Sigmoid colon (tissue), 7 donors: ENCODE measurements around the gene ZNF547. TPM values are rescaled to one million over a fixed set of nuclear protein-coding genes. Genes with fewer than 3 reads are reported as not detected.

Experiments used
- DNase-seq: peaks from one replicate; pipeline ENCODE4 v3.0.0-alpha.2; 2019
- H3K27ac ChIP-seq, 4 donors: fragments of 200-600 bp; sonication (generic); one replicate each; pipeline ENCODE4 v1.5.1; 2016 to 2019; ENCODE audit warnings: mild to moderate bottlenecking in 1 of 4
- H3K27me3 ChIP-seq, 3 donors: fragments of 200-600 bp; sonication (generic); one replicate each; pipeline ENCODE4 v1.5.1; 2019; ENCODE audit warnings: mild to moderate bottlenecking in 1 of 3
- H3K36me3 ChIP-seq, 4 donors: fragments of 200-600 bp; sonication (generic); one replicate each; pipeline ENCODE4 v1.5.1; 2016 to 2019
- H3K4me1 ChIP-seq, 4 donors: fragments of 200-600 bp; sonication (generic); one replicate each; pipeline ENCODE4 v1.5.1; 2017 to 2019
- H3K4me3 ChIP-seq, 4 donors: fragments of 200-600 bp; sonication (generic); one replicate each; pipeline ENCODE4 v1.5.1; 2017 to 2019; ENCODE audit warnings: mild to moderate bottlenecking in 2 of 4, moderate library complexity in 1 of 4
- H3K9me3 ChIP-seq, 4 donors: fragments of 200-600 bp in 3 of 4; sonication (generic) in 3 of 4; one replicate each; pipeline versions ENCODE4 v1.5.1 to v1.6.1; 2013 to 2019
- EP300 ChIP-seq, 4 donors: sonication (generic); formaldehyde crosslinking; IDR thresholded peaks; one replicate each; pipeline ENCODE4 v1.6.1; 2017; ENCODE audit warnings: antibody characterized with exemption in 4 of 4
- POLR2A ChIP-seq, 2 donors: fragments of 450-650 bp; IDR thresholded peaks; one replicate each; pipeline ENCODE4 v1.6.1; 2016; ENCODE audit warnings: antibody characterized with exemption in 2 of 2, mild to moderate bottlenecking in 2 of 2, moderate library complexity in 2 of 2
- POLR2AphosphoS5 ChIP-seq, 4 donors: sonication (generic); formaldehyde crosslinking; IDR thresholded peaks; one replicate each; pipeline ENCODE4 v1.6.1; 2017; ENCODE audit warnings: antibody characterized with exemption in 4 of 4
- WGBS, 2 donors: extraction: QIAGEN DNeasy Blood & Tissue Kit; methylation state at CpG; one replicate each; pipeline ENCODE4 v1.1.7; 2013; 5-methylcytosine and 5-hydroxymethylcytosine counted together
- intact Hi-C: fragments of 100-400 bp; cut with DNase I; formaldehyde crosslinking; loops from one replicate; pipeline ENCODE4 v1.15.1; 2023
- polyA plus RNA-seq, 3 donors: library from polyadenylated mRNA; stranded (reverse); fragments of 200-250 nt; gene quantifications; one replicate each; pipeline ENCODE4 v1.2.3, GENCODE V29; 2013
- total RNA-seq, 4 donors: library from RNA; depleted of rRNA; stranded (reverse); fragments of >200 nt; gene quantifications; one replicate each; pipeline ENCODE4 v1.1.0, GENCODE V29; 2016
- TF ChIP-seq, protein P1 (sequence below), 4 experiments: fragments of 450-650 bp in 3 of 4; fragments of 200-600 bp in 1 of 4; IDR thresholded peaks; one replicate each; pipeline ENCODE4 v1.5.1; 2016 to 2019; ENCODE audit warnings: antibody characterized with exemption in 4 of 4, mild to moderate bottlenecking in 3 of 4, moderate library complexity in 2 of 4
- donor health status: healthy with polysubstance abuse.
- donor health status: Bipolar disorder and iron deficiency.
- donor health status: healthy.

ZNF547 gene
- total and polyA plus RNA-seq, 7 donors = 0.83 to 3.6 (median 2.2) TPM; not detected in 2

DNA sequence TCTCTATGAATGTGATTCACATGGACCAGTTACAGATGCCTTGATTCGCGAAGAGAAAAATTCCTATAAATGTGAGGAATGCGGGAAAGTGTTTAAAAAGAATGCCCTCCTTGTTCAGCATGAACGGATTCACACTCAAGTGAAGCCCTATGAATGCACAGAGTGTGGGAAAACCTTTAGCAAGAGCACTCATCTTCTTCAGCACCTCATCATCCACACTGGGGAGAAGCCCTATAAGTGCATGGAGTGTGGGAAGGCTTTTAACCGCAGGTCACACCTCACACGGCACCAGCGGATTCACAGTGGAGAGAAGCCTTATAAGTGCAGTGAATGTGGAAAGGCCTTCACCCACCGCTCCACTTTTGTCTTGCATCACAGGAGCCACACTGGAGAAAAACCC, 35.4 kb upstream of the ZNF547 start:
- no peaks in the 10 kb centered on the region for H3K4me1 ChIP-seq
- TF ChIP-seq POLR2A (IDR thresholded peaks at IDR 0.05) = no peak
- no peak for TF ChIP-seq EP300 (IDR thresholded peaks at IDR 0.05)
- TF ChIP-seq POLR2AphosphoS5 (IDR thresholded peaks at IDR 0.05) = no peak
- TF ChIP-seq, protein P1, sequence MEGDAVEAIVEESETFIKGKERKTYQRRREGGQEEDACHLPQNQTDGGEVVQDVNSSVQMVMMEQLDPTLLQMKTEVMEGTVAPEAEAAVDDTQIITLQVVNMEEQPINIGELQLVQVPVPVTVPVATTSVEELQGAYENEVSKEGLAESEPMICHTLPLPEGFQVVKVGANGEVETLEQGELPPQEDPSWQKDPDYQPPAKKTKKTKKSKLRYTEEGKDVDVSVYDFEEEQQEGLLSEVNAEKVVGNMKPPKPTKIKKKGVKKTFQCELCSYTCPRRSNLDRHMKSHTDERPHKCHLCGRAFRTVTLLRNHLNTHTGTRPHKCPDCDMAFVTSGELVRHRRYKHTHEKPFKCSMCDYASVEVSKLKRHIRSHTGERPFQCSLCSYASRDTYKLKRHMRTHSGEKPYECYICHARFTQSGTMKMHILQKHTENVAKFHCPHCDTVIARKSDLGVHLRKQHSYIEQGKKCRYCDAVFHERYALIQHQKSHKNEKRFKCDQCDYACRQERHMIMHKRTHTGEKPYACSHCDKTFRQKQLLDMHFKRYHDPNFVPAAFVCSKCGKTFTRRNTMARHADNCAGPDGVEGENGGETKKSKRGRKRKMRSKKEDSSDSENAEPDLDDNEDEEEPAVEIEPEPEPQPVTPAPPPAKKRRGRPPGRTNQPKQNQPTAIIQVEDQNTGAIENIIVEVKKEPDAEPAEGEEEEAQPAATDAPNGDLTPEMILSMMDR (IDR thresholded peaks at IDR 0.05) = no peak
- H3K4me3 ChIP-seq = no peak overlapping the region
- intact Hi-C loops = no loop called here
- no peaks in the 10 kb centered on the region for H3K27me3 ChIP-seq
- H3K36me3 ChIP-seq = peaks cover 43 to 90% (median 60%) of the 10 kb centered on the region in 4 donors
- peaks cover 16 to 25% (median 20%) of the 10 kb centered on the region in 4 donors for H3K9me3 ChIP-seq
- no peak overlapping the region for H3K27ac ChIP-seq
- DNase-seq = no peak
- WGBS, 2 donors = 97 to 98% methylated on average over 8 of the region's 8 CpGs

DNA sequence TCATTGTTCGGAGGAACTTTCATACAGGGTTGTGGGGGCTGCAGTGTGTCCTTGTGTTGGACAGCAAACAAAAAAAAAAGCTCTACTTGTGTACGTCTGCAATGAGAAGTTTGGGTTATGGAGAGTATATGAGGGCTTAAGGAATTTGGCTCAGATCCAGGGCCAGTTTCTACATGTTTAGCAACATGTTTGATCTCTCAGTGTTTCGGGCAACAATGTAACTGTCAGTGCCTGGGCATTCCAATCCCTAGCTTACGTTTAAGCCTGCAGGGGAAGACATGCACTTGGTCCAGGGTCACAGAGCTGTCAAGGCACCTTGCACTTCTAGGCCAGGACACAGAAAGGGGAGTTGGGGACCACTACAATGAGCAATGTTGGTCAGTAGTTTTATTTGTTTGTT, 29.2 kb upstream of the ZNF547 start:
- Histone ChIP-seq H3K27me3 (no peaks in the 10 kb centered on the region), H3K36me3 (peaks cover under 1 to 33% (median 1%) of the 10 kb centered on the region in 4 donors), H3K27ac (no peak overlapping the region), H3K9me3 (peaks cover 0 to 5% (median 2%) of the 10 kb centered on the region in 4 donors), H3K4me1 (peaks cover 0 to 6% (median 0%) of the 10 kb centered on the region in 4 donors), H3K4me3 (no peak overlapping the region)
- intact Hi-C loops = no loop called here
- TF ChIP-seq POLR2AphosphoS5 (IDR thresholded peaks at IDR 0.05) (no peak), POLR2A (IDR thresholded peaks at IDR 0.05) (no peak)
- TF ChIP-seq, protein P1 (IDR thresholded peaks at IDR 0.05) = no peak
- WGBS, 2 donors = 87 to 88% methylated on average over 4 of the region's 4 CpGs
- no peak for DNase-seq

DNA sequence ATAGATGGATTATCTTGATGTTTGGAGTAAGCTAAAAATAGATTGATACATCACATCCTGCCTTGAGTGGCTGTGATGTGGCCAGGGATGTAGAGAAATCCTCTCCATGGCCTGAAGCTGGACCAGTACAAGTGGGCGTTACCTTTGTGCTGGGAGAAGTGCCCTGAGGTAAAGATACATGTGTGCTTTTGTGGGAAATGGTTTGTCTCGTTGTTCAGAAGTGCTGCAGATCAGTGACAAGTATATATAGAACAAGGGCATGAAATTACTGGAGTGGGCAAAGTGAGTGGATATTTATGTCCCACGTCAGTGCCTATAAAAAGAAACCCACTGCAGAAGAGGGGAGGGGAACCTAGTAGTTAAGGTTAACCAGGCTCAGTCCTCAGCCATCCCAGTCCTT, 24.5 kb upstream of the ZNF547 start:
- no peak for TF ChIP-seq EP300 (IDR thresholded peaks at IDR 0.05)
- TF ChIP-seq POLR2A (IDR thresholded peaks at IDR 0.05) = no peak
- TF ChIP-seq, protein P1 (IDR thresholded peaks at IDR 0.05) = no peak
- TF ChIP-seq POLR2AphosphoS5 (IDR thresholded peaks at IDR 0.05) = no peak
- Histone ChIP-seq H3K4me3 (no peak overlapping the region), H3K27me3 (no peaks in the 10 kb centered on the region), H3K9me3 (no peaks in the 10 kb centered on the region), H3K27ac (no peak overlapping the region), H3K4me1 (peaks cover 0 to 6% (median 0%) of the 10 kb centered on the region in 4 donors), H3K36me3 (no peaks in the 10 kb centered on the region)
- 57 to 64% methylated on average over 3 of the region's 3 CpGs for WGBS, 2 donors
- intact Hi-C loops = no loop called here
- DNase-seq = no peak

DNA sequence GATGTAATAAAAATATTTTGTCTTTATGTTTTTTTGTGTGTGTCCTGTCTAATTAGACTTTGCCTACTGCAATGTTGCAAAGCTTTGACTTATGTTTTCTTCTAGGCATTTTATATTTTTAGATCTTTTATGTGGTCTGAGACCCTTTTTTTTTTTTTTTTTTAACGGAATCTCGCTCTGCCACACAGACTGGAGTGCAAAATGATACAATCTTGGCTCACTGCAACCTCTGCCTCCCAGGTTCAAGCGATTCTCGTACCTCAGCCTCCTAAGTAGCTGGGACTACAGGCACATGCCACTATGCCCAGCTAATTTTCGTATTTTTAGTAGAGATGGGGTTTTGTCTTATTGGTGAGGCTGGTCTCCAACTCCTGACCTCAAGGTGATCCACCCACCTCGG, 20.8 kb upstream of the ZNF547 start:
- intact Hi-C loops = no loop called here
- WGBS, 2 donors = 74 to 79% methylated on average over 6 of the region's 6 CpGs

More for the DNA sequence above, 20.8 kb upstream of the ZNF547 start:
- no peak overlapping the region for H3K27ac ChIP-seq
- no peaks in the 10 kb centered on the region for H3K27me3 ChIP-seq
- H3K9me3 ChIP-seq = no peaks in the 10 kb centered on the region
- no peak for DNase-seq
- no peak overlapping the region for H3K4me3 ChIP-seq
- H3K4me1 ChIP-seq = peaks cover 0 to 6% (median 0%) of the 10 kb centered on the region in 4 donors
- H3K36me3 ChIP-seq = no peaks in the 10 kb centered on the region
- TF ChIP-seq EP300 (IDR thresholded peaks at IDR 0.05) (no peak), POLR2A (IDR thresholded peaks at IDR 0.05) (no peak), POLR2AphosphoS5 (IDR thresholded peaks at IDR 0.05) (no peak)
- TF ChIP-seq, protein P1 (IDR thresholded peaks at IDR 0.05) = no peak
